Mesendoderm (in vitro differentiated cells): ENCODE measurements around the gene CXXC5.
"Not testable (repeated sequence)": the region's sequence is repeated elsewhere in the genome, so short reads cannot be mapped to it uniquely, and the experiment has no call there.

ENCODE experiments used
- DNase-seq: peaks from one replicate; pipeline ENCODE4 v3.0.0; 2013
- H2AK5ac ChIP-seq: 2 replicates; pipeline ENCODE4 v1.6.1; 2013; ENCODE audit warnings: low read length, inconsistent platforms
- H2BK120ac ChIP-seq: 2 replicates; pipeline ENCODE4 v1.6.1; 2013; ENCODE audit warnings: low read depth, mild to moderate bottlenecking, low read length, moderate library complexity, mixed read lengths
- H2BK15ac ChIP-seq: replicated peaks from 2 replicates; pipeline ENCODE4 v1.6.1; 2013; ENCODE audit warnings: low read depth, mild to moderate bottlenecking, moderate library complexity
- H2BK5ac ChIP-seq: 2 replicates; pipeline ENCODE4 v1.6.1; 2013; ENCODE audit warnings: low read length, inconsistent platforms
- H3K18ac ChIP-seq: 2 replicates; pipeline ENCODE4 v1.6.1; 2013; ENCODE audit warnings: mild to moderate bottlenecking, low read length, mixed read lengths
- H3K23ac ChIP-seq: one replicate; pipeline ENCODE4 v1.6.1; 2013; ENCODE audit warnings: low read length
- H3K27ac ChIP-seq: 2 replicates; pipeline ENCODE4 v1.5.1; 2013; ENCODE audit warnings: low read depth, mild to moderate bottlenecking, inconsistent platforms, low read length, moderate library complexity
- H3K27me3 ChIP-seq: 2 replicates; pipeline ENCODE4 v1.6.1; 2013; ENCODE audit warnings: low read length, control low read depth, mild to moderate bottlenecking, inconsistent platforms; ENCODE audit not compliant: insufficient read depth, poor library complexity
- H3K36me3 ChIP-seq: 2 replicates; pipeline ENCODE4 v1.6.1; 2013; ENCODE audit warnings: low read length, inconsistent platforms; ENCODE audit not compliant: control insufficient read depth, insufficient read depth
- H3K4ac ChIP-seq: one replicate; pipeline ENCODE4 v1.6.1; 2013; ENCODE audit warnings: low read depth, mild to moderate bottlenecking, low read length, moderate library complexity
- H3K4me1 ChIP-seq: 2 replicates; pipeline ENCODE4 v1.6.1; 2013; ENCODE audit warnings: low read depth, low read length, inconsistent platforms; ENCODE audit not compliant: control insufficient read depth
- H3K4me2 ChIP-seq: 2 replicates; pipeline ENCODE4 v1.6.1; 2013; ENCODE audit warnings: low read length
- H3K4me3 ChIP-seq: 2 replicates; pipeline ENCODE4 v1.5.1; 2013; ENCODE audit warnings: mild to moderate bottlenecking, low read length
- H3K56ac ChIP-seq: one replicate; pipeline ENCODE4 v1.6.1; 2013; ENCODE audit warnings: low read length
- H3K79me1 ChIP-seq: 2 replicates; pipeline ENCODE4 v1.6.1; 2013; ENCODE audit warnings: low read length, inconsistent platforms
- H3K79me2 ChIP-seq: 2 replicates; pipeline ENCODE4 v1.6.1; 2013; ENCODE audit warnings: mild to moderate bottlenecking, low read length; ENCODE audit not compliant: control insufficient read depth, insufficient read depth
- H3K9ac ChIP-seq: 2 replicates; pipeline ENCODE4 v1.6.1; 2013; ENCODE audit warnings: low read length, inconsistent platforms
- H4K5ac ChIP-seq: one replicate; pipeline ENCODE4 v1.6.1; 2013; ENCODE audit warnings: low read length
- H4K8ac ChIP-seq: one replicate; pipeline ENCODE4 v1.6.1; 2013; ENCODE audit warnings: low read depth, mild to moderate bottlenecking, control low read depth, low read length, moderate library complexity
- WGBS: extraction: QIAGEN DNeasy Blood & Tissue Kit; methylation state at CpG from one replicate; pipeline ENCODE4 v1.1.7; 2013; ENCODE audit warnings: low lambda C conversion rate, missing lambda C conversion rate; ENCODE audit not compliant: insufficient coverage; ENCODE audit errors: extremely low coverage; 5-methylcytosine and 5-hydroxymethylcytosine counted together

CXXC5 gene

GRCh38 chr5:139605887-139606286, 42.3 kb upstream of the CXXC5 start:
- no peak overlapping the region for H2BK120ac ChIP-seq
- DNase-seq = no peak
- H3K4me1 ChIP-seq = no peaks in the 10 kb centered on the region
- no peaks in the 10 kb centered on the region for H3K79me2 ChIP-seq
- no peak overlapping the region for H4K8ac ChIP-seq
- no peak overlapping the region for H2AK5ac ChIP-seq
- no peak overlapping the region for H4K5ac ChIP-seq
- H2BK15ac ChIP-seq = no peak overlapping the region
- no peak overlapping the region for H3K4me2 ChIP-seq
- no peak overlapping the region for H3K9ac ChIP-seq
- H3K36me3 ChIP-seq = no peaks in the 10 kb centered on the region
- no peak overlapping the region for H3K18ac ChIP-seq
- no peak overlapping the region for H3K27ac ChIP-seq
- no peak overlapping the region for H3K23ac ChIP-seq
- WGBS = no CpG with 5 or more reads among the region's 8 CpGs
- no peak overlapping the region for H2BK5ac ChIP-seq
- no peak overlapping the region for H3K4me3 ChIP-seq
- H3K56ac ChIP-seq = no peak overlapping the region
- H3K4ac ChIP-seq = no peak overlapping the region
- H3K79me1 ChIP-seq = peaks cover 3% of the 10 kb centered on the region
- no peaks in the 10 kb centered on the region for H3K27me3 ChIP-seq

GRCh38 chr5:139611703-139612584, 36.2 kb upstream of the CXXC5 start:
- no peak overlapping the region for H2BK5ac ChIP-seq
- H3K4ac ChIP-seq = no peak overlapping the region
- no peaks in the 10 kb centered on the region for H3K4me1 ChIP-seq
- no peak overlapping the region for H3K23ac ChIP-seq
- H3K56ac ChIP-seq = no peak overlapping the region
- no peak overlapping the region for H3K4me3 ChIP-seq
- no peak overlapping the region for H2BK15ac ChIP-seq
- H4K8ac ChIP-seq = no peak overlapping the region
- H2AK5ac ChIP-seq = no peak overlapping the region
- no CpG with 5 or more reads among the region's 5 CpGs for WGBS
- H3K27me3 ChIP-seq = no peaks in the 10 kb centered on the region
- no peaks in the 10 kb centered on the region for H3K36me3 ChIP-seq
- H2BK120ac ChIP-seq = no peak overlapping the region
- no peak overlapping the region for H4K5ac ChIP-seq
- H3K18ac ChIP-seq = no peak overlapping the region
- H3K9ac ChIP-seq = no peak overlapping the region
- H3K27ac ChIP-seq = no peak overlapping the region
- H3K4me2 ChIP-seq = no peak overlapping the region
- H3K79me2 ChIP-seq = peaks cover 8% of the 10 kb centered on the region
- DNase-seq = no peak
- H3K79me1 ChIP-seq = peaks cover 3% of the 10 kb centered on the region

- Histone ChIP-seq H2BK5ac (no peak overlapping the region), H3K27me3 (no peaks in the 10 kb centered on the region), H4K5ac (no peak overlapping the region), H3K36me3 (peaks cover 2% of the 10 kb centered on the region), H3K4me1 (no peaks in the 10 kb centered on the region), H2AK5ac (no peak overlapping the region), H3K27ac (no peak overlapping the region), H3K4me2 (no peak overlapping the region), H3K79me2 (no peaks in the 10 kb centered on the region), H3K18ac (no peak overlapping the region), H3K4me3 (no peak overlapping the region), H3K79me1 (peaks cover 2% of the 10 kb centered on the region), H3K56ac (no peak overlapping the region), H3K9ac (no peak overlapping the region), H4K8ac (no peak overlapping the region), H2BK120ac (no peak overlapping the region), H3K4ac (no peak overlapping the region), H3K23ac (no peak overlapping the region), H2BK15ac (no peak overlapping the region)
- WGBS = no CpG with 5 or more reads among the region's 5 CpGs
- DNase-seq = no peak
Observed at GRCh38 chr5:139619861-139620260, 28.3 kb upstream of the CXXC5 start.

- H2BK120ac ChIP-seq, H2BK15ac ChIP-seq, H3K23ac ChIP-seq, DNase-seq, H4K8ac ChIP-seq, H3K4me3 ChIP-seq, H3K79me2 ChIP-seq, H2BK5ac ChIP-seq, H3K56ac ChIP-seq, H3K4ac ChIP-seq, H3K27ac ChIP-seq, H3K4me1 ChIP-seq, H3K18ac ChIP-seq, H2AK5ac ChIP-seq, H3K4me2 ChIP-seq, H3K79me1 ChIP-seq, H4K5ac ChIP-seq, H3K36me3 ChIP-seq, H3K27me3 ChIP-seq, H3K9ac ChIP-seq: not testable (repeated sequence)
- WGBS = no CpG with 5 or more reads among the region's 5 CpGs
Observed at GRCh38 chr5:139625398-139625797, 22.8 kb upstream of the CXXC5 start.

GRCh38 chr5:139630855-139631254, 17.3 kb upstream of the CXXC5 start:
- Histone ChIP-seq H3K4me2 (no peak overlapping the region), H2AK5ac (no peak overlapping the region), H3K18ac (no peak overlapping the region), H4K5ac (no peak overlapping the region), H3K9ac (no peak overlapping the region), H3K79me1 (peaks cover 8% of the 10 kb centered on the region), H2BK15ac (no peak overlapping the region), H3K79me2 (no peaks in the 10 kb centered on the region), H3K36me3 (peaks cover 2% of the 10 kb centered on the region), H3K4me3 (no peak overlapping the region), H3K56ac (no peak overlapping the region), H4K8ac (no peak overlapping the region), H3K23ac (no peak overlapping the region), H2BK5ac (no peak overlapping the region), H2BK120ac (no peak overlapping the region), H3K27ac (no peak overlapping the region), H3K27me3 (no peaks in the 10 kb centered on the region), H3K4ac (no peak overlapping the region), H3K4me1 (peaks cover 3% of the 10 kb centered on the region)
- no peak for DNase-seq
